ENCODE measurements around the gene UHRF1.
"Not testable (repeated sequence)": the region's sequence is repeated elsewhere in the genome, so short reads cannot be mapped to it uniquely, and the experiment has no call there.

Gene UHRF1

DNA sequence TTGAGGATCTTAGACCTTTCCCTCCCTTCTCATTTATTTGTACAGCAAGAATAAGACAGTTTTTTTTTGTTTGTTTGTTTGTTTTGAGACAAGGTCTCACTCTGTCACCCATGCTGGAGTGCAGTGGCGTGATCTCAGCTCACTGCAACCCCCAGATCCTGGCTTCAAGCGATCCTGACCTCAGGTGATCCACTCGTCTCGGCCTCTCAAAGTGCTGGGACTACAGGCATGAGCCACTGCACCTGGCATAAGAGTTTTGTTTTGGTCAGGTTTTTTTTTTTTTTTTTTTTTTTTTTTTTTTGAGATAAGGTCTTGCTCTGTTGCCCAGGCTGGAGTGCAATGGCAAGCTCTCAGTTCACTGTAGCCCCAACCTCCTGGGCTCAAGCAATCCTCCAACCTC lies 29.2 kb downstream of the UHRF1 start:
- DNase-seq: not testable (repeated sequence)

DNA sequence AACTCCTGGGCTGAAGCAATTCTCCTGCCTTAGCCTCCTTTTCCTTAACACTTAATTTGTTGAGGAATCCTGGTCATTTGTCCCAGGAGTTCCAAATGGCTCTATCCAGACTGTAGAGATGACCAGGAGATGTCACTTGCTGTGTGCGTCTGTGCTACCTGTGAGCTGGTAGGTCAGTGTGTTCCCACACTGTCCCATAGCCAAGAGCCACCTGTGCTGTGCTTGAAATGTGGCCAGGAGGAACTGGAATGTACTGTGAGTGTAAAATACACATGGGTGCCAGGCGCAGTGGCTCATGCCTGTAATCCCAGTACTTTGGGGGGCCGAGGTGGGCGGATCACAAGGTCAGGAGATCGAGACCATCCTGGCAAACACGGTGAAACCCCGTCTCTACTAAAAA lies 30.2 kb downstream of the UHRF1 start:
- DNase-seq: no peak

- not testable (repeated sequence) for DNase-seq
Observed at GRCh38 chr19:4941638-4942169, 32.4 kb downstream of the UHRF1 start.

DNA sequence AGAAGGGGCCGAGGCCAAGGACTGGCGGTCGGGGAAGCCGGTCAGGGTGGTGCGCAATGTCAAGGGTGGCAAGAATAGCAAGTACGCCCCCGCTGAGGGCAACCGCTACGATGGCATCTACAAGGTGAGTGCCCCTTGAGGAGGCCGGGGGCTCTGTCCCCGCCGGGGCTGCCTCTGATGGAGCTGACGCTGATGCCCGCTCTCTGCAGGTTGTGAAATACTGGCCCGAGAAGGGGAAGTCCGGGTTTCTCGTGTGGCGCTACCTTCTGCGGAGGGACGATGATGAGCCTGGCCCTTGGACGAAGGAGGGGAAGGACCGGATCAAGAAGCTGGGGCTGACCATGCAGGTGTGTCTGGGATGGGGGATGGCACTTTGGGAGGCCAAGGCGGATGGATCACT lies 41.3 kb downstream of the UHRF1 start:
- not testable (repeated sequence) for DNase-seq

- DNase-seq: no peak
Observed at GRCh38 chr19:4951656-4952055, 42.4 kb downstream of the UHRF1 start.

DNA sequence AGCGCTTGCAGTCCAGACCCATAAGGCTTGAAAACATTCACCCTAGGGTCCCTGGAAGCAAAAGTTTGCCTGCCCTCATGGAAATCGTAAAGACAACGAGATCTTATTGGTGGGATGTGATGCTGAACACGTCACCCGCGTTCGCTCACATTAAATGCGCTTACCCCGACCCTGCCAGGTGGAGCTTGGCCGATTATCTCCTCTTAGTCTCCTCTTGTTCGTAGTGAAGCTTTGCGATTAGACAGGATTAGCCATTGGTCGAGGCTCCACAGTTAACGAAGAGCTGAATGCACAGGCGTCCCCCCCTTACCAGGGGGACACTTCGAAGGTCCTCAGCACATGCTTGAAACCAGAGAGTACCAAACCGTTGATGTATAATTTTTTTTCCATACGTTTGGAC lies 43.6 kb downstream of the UHRF1 start:
- DNase-seq: no peak

GRCh38 chr19:4954320-4955149 lies 45.2 kb downstream of the UHRF1 start:
- DNase-seq: not testable (repeated sequence)

GRCh38 chr19:4955274-4955673 lies 46.0 kb downstream of the UHRF1 start:
- DNase-seq: no peak

GRCh38 chr19:4957981-4958380 lies 48.7 kb downstream of the UHRF1 start:
- DNase-seq: no peak

DNA sequence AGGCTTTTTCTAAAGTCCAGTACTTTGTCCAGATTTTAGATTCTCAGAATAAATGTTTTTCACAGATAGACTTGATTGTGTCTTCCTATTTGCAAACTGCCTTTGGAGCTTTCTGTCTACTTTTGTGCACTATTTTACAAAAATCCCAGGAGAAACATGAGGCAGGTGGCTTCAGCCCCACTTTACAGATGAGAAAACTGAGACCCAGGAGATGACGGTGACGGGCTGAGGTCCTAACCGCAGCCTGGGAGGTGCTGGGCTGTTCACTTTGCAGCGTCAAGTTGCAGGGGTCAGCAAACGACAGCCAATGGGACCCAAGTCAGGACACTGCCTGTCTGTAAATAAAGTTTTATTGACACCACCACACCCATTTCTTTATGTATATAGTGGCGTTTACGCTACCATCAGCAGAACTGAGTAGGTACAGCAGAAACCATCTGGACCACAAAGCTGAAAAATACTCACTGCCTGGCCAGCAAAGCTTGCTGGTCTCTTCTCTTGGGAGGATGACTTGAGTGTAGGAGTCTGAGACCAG lies 52.9 kb downstream of the UHRF1 start:
- DNase-seq: no peak

DNA sequence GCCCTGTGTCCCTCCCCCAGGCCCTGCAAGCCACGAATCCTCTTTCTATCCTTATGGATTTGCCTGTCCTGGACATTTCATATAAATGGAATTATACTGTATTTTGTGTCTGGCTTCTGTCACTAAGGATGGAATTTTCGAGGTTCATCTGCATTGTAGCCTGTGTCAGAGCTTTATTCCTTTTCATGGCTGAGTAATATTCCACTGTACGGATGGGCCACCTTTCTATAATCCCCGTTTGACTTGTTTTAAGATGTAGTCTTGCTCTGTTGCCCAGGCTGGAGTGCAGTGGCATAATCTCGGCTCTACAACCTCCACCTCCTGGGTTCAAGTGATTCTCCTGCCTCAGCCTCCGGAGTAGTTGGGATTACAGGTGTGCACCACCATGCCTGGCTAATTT lies 55.8 kb downstream of the UHRF1 start:
- DNase-seq: no peak

DNA sequence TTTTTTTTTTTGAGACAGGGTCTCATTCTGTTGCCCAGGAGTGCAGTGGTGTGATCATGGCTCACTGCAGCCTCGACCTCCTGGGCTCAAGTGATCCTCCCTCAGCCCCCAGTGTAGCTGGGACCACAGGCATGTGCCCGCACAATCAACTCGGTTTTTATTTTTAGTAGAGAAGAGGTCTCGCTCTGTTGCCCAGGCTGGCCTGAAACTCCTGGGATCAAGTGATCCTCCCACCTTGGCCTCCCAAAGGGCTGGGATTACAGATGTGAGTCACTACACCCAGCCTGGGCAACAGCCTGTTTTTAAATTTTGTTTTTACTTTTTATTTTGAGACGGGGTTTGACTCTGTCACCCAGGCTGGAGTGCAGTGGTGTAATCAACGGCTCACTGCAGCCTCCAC lies 57.3 kb downstream of the UHRF1 start:
- DNase-seq: no peak

GRCh38 chr19:4967738-4968461 lies 58.6 kb downstream of the UHRF1 start:
- DNase-seq: no peak

DNA sequence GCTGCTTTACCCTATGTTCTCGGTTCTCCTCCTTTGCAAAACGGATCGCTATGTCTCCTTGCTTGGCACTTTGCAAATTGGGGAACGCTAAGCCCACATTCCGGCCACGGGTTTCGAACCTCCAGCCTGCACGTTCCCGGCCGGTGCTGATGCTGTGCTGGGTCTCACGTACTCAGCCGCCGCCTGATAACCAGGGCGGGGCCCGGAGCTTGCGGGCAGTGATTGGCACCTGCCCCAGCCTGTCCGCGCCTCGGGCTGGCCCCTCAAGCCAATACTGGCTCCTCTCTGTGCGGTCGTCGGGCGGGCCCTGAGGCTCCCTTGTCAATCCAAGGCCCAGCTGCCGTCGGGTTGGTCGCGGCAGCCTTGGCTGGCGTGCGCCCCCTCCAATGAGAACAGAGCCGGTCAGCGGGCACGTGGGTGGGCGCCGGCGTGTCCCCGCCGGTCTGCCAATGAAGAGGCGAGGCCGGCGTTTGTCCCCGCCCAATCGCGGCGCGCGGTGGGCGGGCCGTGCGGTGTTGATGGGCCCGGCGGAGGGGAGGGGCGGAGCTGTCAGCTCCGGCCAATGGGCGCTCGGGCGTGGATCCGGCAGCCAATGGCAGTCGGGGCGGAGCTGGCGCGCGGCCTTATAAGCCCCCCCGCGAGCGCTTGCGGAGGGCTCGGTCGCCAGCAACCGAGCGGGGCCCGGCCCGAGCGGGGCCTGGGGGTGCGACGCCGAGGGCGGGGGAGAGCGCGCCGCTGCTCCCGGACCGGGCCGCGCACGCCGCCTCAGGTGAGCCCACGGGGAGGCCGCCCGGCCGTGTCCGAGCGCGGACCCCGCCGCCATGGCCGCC lies 59.4 kb downstream of the UHRF1 start, which contains the start of gene KDM4B:
KDM4B (plus strand) TSS at position 652 of the 830 bp plus-strand sequence. CDS start 63,778 bp downstream, outside the sequence.
- peak; percentile 99 for DNase-seq

DNA sequence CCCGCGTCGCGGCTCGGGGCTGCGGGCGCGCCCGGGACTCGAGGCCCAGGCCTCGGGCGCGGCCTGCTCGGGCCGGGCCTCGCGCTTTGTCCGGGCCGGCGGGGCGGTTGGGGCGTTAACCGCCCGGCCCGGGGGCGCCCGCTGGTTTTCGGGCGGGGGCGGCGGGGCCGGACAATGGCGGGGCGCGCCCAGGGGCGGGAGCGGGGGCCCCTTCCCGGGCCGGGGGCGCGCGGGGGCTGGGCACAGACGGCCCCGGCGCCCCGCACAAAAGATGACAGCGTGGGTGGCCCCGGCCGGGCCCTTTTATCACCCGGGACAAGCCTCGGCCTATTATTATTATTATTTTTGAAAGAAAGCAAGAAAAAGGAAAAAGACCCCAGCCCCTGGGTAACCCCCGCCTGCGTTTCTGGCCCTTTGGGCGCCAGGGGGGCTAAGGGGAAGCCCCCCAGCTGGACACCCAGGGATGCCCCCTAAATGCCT lies 60.0 kb downstream of the UHRF1 start:
- no peak for DNase-seq

- DNase-seq: no peak
Observed at GRCh38 chr19:4969772-4970531, 60.7 kb downstream of the UHRF1 start.

DNA sequence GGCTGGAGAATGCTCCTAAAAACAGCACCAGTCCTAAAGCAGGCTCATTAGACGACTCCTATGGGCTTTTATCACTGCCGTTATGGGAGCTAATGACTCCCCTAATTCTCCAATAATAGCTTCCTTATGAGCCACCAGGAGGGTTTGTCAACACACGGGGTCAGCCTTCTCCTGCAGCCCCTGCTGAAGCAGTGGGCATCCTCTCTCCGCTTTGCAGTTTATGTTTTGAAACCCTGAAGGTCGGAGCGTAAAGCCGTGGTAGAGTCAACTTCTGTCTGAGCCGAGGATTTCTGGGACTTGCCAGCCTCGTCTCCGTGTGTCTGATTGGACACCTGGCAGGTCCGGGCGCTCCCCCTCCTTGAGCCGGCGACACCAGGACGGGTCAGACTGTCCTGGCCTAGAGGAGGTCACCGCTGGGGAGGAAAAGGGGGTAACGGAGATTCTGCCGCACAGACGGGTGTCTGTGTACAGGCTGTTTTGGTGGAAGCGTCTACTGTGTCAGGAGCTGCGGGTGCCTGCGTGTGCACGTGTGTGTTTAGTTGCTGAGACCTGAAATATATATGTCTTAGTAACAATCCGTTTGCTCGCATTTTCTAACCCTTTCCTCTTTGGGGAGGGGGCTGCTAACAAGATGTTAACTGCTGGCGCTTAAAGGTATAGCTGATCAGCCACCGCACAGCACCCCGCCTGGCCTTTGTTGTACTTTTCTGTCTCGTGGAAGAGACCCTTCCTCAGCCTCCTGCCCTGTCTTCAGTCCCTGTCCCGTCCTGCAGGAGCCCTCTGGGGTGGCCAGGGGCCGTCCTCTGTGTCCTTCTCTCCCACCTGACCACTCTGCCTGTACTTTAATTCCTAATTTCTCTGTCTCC lies 61.5 kb downstream of the UHRF1 start:
- no peak for DNase-seq

- DNase-seq: no peak
Observed at GRCh38 chr19:4971424-4971793, 62.1 kb downstream of the UHRF1 start.

GRCh38 chr19:4971816-4972495 lies 62.7 kb downstream of the UHRF1 start:
- no peak for DNase-seq
